Activated T-cell treated with anti-CD3 and anti-CD28 coated beads, Interleukin-2, amount 50 U/mL, for 4 hours (primary cell): ENCODE measurements around the gene FBXW7. TPM values are rescaled to one million over a fixed set of nuclear protein-coding genes. Genes with fewer than 3 reads are reported as not detected.

Experiments used
- ATAC-seq, 2 donors: fragments of 200-7000 bp; cut with Tn5 transposase; one replicate each; pipeline ENCODE4 v1.10.0; 2021
- DNase-seq: peaks from one replicate; pipeline ENCODE4 v3.0.0-alpha.2; 2020
- H3K27me3 Mint-ChIP-seq: one replicate; pipeline ENCODE4 v1.8.0; 2021; ENCODE audit warnings: low read depth, mixed read lengths
- H3K36me3 Mint-ChIP-seq: one replicate; pipeline ENCODE4 v1.8.0; 2022; ENCODE audit warnings: mixed read lengths; ENCODE audit not compliant: insufficient read depth
- H3K4me1 Mint-ChIP-seq: one replicate; pipeline ENCODE4 v1.8.0; 2021; ENCODE audit warnings: low read depth, mixed read lengths
- H3K4me3 Mint-ChIP-seq: one replicate; pipeline ENCODE4 v1.8.0; 2021; ENCODE audit warnings: mild to moderate bottlenecking, moderate library complexity, mixed read lengths
- H3K9me3 Mint-ChIP-seq: one replicate; pipeline ENCODE4 v1.8.0; 2021; ENCODE audit warnings: mixed read lengths
- total RNA-seq, 3 donors: library from RNA; stranded (reverse); gene quantifications; one replicate each; pipeline ENCODE4 v1.2.1, GENCODE V29; 2021

Gene FBXW7
- total RNA-seq, 3 donors from 2014 or later: 38.8 to 41.4 (median 39.1) TPM

- H3K4me1 Mint-ChIP-seq: peaks cover 70% of the 10 kb centered on the region
- peaks cover 2% of the 10 kb centered on the region for H3K36me3 Mint-ChIP-seq
- peak; percentile 48 to 56 for ATAC-seq
- H3K9me3 Mint-ChIP-seq: no peaks in the 10 kb centered on the region
- no peak overlapping the region for H3K4me3 Mint-ChIP-seq
- no peaks in the 10 kb centered on the region for H3K27me3 Mint-ChIP-seq
- no peak for DNase-seq
Observed at GRCh38 chr4:152459326-152459725, 76.6 kb downstream of the FBXW7 start.

GRCh38 chr4:152458801-152459302, 77.0 kb downstream of the FBXW7 start:
- H3K9me3 Mint-ChIP-seq: no peaks in the 10 kb centered on the region
- H3K36me3 Mint-ChIP-seq: peaks cover 2% of the 10 kb centered on the region
- no peak for DNase-seq
- no peak overlapping the region for H3K4me3 Mint-ChIP-seq
- no peaks in the 10 kb centered on the region for H3K27me3 Mint-ChIP-seq
- H3K4me1 Mint-ChIP-seq: peaks cover 67% of the 10 kb centered on the region
- peak; percentile 48 to 65 for ATAC-seq

GRCh38 chr4:152456609-152457008, 79.3 kb downstream of the FBXW7 start:
- no peaks in the 10 kb centered on the region for H3K9me3 Mint-ChIP-seq
- H3K36me3 Mint-ChIP-seq: peaks cover 2% of the 10 kb centered on the region
- DNase-seq: no peak
- ATAC-seq: no peak
- H3K4me1 Mint-ChIP-seq: peaks cover 48% of the 10 kb centered on the region
- no peaks in the 10 kb centered on the region for H3K27me3 Mint-ChIP-seq
- H3K4me3 Mint-ChIP-seq: no peak overlapping the region

GRCh38 chr4:152455311-152455710, 80.6 kb downstream of the FBXW7 start:
- H3K4me3 Mint-ChIP-seq: no peak overlapping the region
- H3K9me3 Mint-ChIP-seq: no peaks in the 10 kb centered on the region
- H3K36me3 Mint-ChIP-seq: peaks cover 2% of the 10 kb centered on the region
- no peak for DNase-seq
- peaks cover 41% of the 10 kb centered on the region for H3K4me1 Mint-ChIP-seq
- no peak for ATAC-seq
- no peaks in the 10 kb centered on the region for H3K27me3 Mint-ChIP-seq

GRCh38 chr4:152454398-152455011, 81.4 kb downstream of the FBXW7 start:
- Mint-ChIP-seq H3K4me1 (peaks cover 37% of the 10 kb centered on the region), H3K36me3 (peaks cover 2% of the 10 kb centered on the region), H3K27me3 (no peaks in the 10 kb centered on the region), H3K4me3 (no peak overlapping the region), H3K9me3 (no peaks in the 10 kb centered on the region)
- DNase-seq (no peak), ATAC-seq (no peak)

- H3K4me3 Mint-ChIP-seq: no peak overlapping the region
- no peak for DNase-seq
- H3K9me3 Mint-ChIP-seq: no peaks in the 10 kb centered on the region
- ATAC-seq: no peak
- peaks cover 36% of the 10 kb centered on the region for H3K4me1 Mint-ChIP-seq
- H3K36me3 Mint-ChIP-seq: peaks cover 7% of the 10 kb centered on the region
- H3K27me3 Mint-ChIP-seq: no peaks in the 10 kb centered on the region
Observed at GRCh38 chr4:152451496-152451895, 84.4 kb downstream of the FBXW7 start.

GRCh38 chr4:152448854-152449253, 87.0 kb downstream of the FBXW7 start:
- no peaks in the 10 kb centered on the region for H3K9me3 Mint-ChIP-seq
- ATAC-seq: no peak

GRCh38 chr4:152448038-152448707, 87.7 kb downstream of the FBXW7 start:
- no peaks in the 10 kb centered on the region for H3K9me3 Mint-ChIP-seq
- DNase-seq (no peak), ATAC-seq (no peak)
- H3K4me3 Mint-ChIP-seq: no peak overlapping the region
- no peaks in the 10 kb centered on the region for H3K27me3 Mint-ChIP-seq
- H3K36me3 Mint-ChIP-seq: peaks cover 11% of the 10 kb centered on the region
- peaks cover 25% of the 10 kb centered on the region for H3K4me1 Mint-ChIP-seq

More at GRCh38 chr4:152448854-152449253, 87.0 kb downstream of the FBXW7 start:
- Mint-ChIP-seq H3K27me3 (no peaks in the 10 kb centered on the region), H3K4me1 (peaks cover 25% of the 10 kb centered on the region), H3K4me3 (no peak overlapping the region), H3K36me3 (peaks cover 11% of the 10 kb centered on the region)
- DNase-seq: no peak

- H3K9me3 Mint-ChIP-seq: no peaks in the 10 kb centered on the region
- DNase-seq (no peak), ATAC-seq (no peak)
- H3K27me3 Mint-ChIP-seq: no peaks in the 10 kb centered on the region
- H3K36me3 Mint-ChIP-seq: peaks cover 7% of the 10 kb centered on the region
- peaks cover 26% of the 10 kb centered on the region for H3K4me1 Mint-ChIP-seq
- H3K4me3 Mint-ChIP-seq: no peak overlapping the region
Observed at GRCh38 chr4:152443859-152444258, 92.0 kb downstream of the FBXW7 start.

- Mint-ChIP-seq H3K36me3 (peaks cover 16% of the 10 kb centered on the region), H3K9me3 (no peaks in the 10 kb centered on the region), H3K4me1 (peaks cover 24% of the 10 kb centered on the region), H3K27me3 (no peaks in the 10 kb centered on the region), H3K4me3 (no peak overlapping the region)
- DNase-seq (no peak), ATAC-seq (no peak)
Observed at GRCh38 chr4:152437561-152437960, 98.3 kb downstream of the FBXW7 start.

GRCh38 chr4:152436384-152436783, 99.5 kb downstream of the FBXW7 start:
- H3K4me1 Mint-ChIP-seq: peaks cover 23% of the 10 kb centered on the region
- ATAC-seq: no peak

GRCh38 chr4:152434011-152434410, 101.9 kb downstream of the FBXW7 start:
- DNase-seq (no peak), ATAC-seq (no peak)
- H3K27me3 Mint-ChIP-seq: no peaks in the 10 kb centered on the region
- peaks cover 25% of the 10 kb centered on the region for H3K36me3 Mint-ChIP-seq
- no peaks in the 10 kb centered on the region for H3K9me3 Mint-ChIP-seq
- H3K4me3 Mint-ChIP-seq: no peak overlapping the region
- peaks cover 30% of the 10 kb centered on the region for H3K4me1 Mint-ChIP-seq

More at GRCh38 chr4:152436384-152436783, 99.5 kb downstream of the FBXW7 start:
- Mint-ChIP-seq H3K27me3 (no peaks in the 10 kb centered on the region), H3K36me3 (peaks cover 18% of the 10 kb centered on the region), H3K4me3 (no peak overlapping the region), H3K9me3 (no peaks in the 10 kb centered on the region)
- DNase-seq: no peak

GRCh38 chr4:152431784-152432183, 104.1 kb downstream of the FBXW7 start:
- no peak for DNase-seq
- H3K4me1 Mint-ChIP-seq: peaks cover 26% of the 10 kb centered on the region
- no peaks in the 10 kb centered on the region for H3K9me3 Mint-ChIP-seq
- no peak for ATAC-seq
- no peaks in the 10 kb centered on the region for H3K27me3 Mint-ChIP-seq
- H3K36me3 Mint-ChIP-seq: peaks cover 25% of the 10 kb centered on the region
- no peak overlapping the region for H3K4me3 Mint-ChIP-seq

- DNase-seq: no peak
- no peak for ATAC-seq
- peaks cover 28% of the 10 kb centered on the region for H3K4me1 Mint-ChIP-seq
- H3K36me3 Mint-ChIP-seq: peaks cover 28% of the 10 kb centered on the region
- H3K9me3 Mint-ChIP-seq: no peaks in the 10 kb centered on the region
- H3K4me3 Mint-ChIP-seq: no peak overlapping the region
- no peaks in the 10 kb centered on the region for H3K27me3 Mint-ChIP-seq
Observed at GRCh38 chr4:152431291-152431690, 104.6 kb downstream of the FBXW7 start.

- H3K4me3 Mint-ChIP-seq: no peak overlapping the region
- peaks cover 27% of the 10 kb centered on the region for H3K36me3 Mint-ChIP-seq
- no peaks in the 10 kb centered on the region for H3K9me3 Mint-ChIP-seq
- ATAC-seq: no peak
- no peak for DNase-seq
- H3K27me3 Mint-ChIP-seq: no peaks in the 10 kb centered on the region
- H3K4me1 Mint-ChIP-seq: peaks cover 23% of the 10 kb centered on the region
Observed at GRCh38 chr4:152430507-152430906, 105.4 kb downstream of the FBXW7 start.
